LoVo (cell line): ENCODE data around the gene EEIG1.
A peak's percentile ranks its signal among the peaks of the same experiment; 100 is the strongest.
"Not testable (repeated sequence)": the region's sequence is repeated elsewhere in the genome, so short reads cannot be mapped to it uniquely, and the experiment has no call there.

Experiments
- DNase-seq: peaks from one replicate; pipeline ENCODE4 v3.0.0-alpha.2; 2016; ENCODE audit warnings: low spot score

Gene EEIG1

GRCh38 chr9:127980706-127981558 is at the start of gene EEIG1:
Gene EEIG1 (minus strand): TSS chr9:127980989. CDS start chr9:127980137, 852 bp downstream.
- DNase-seq: peak; percentile 92

- no peak for DNase-seq
These were observed 46.9 kb upstream of the EEIG1 start for GRCh38 chr9:128027705-128028104.

- no peak for DNase-seq
These were observed 46.2 kb upstream of the EEIG1 start for GRCh38 chr9:128026773-128027541.

- DNase-seq: no peak
These were observed 45.5 kb upstream of the EEIG1 start for GRCh38 chr9:128026255-128026772.

- no peak for DNase-seq
These were observed 44.9 kb upstream of the EEIG1 start for GRCh38 chr9:128025736-128026135.

GRCh38 chr9:128024761-128025308 is 44.0 kb upstream of the EEIG1 start:
- DNase-seq: no peak

GRCh38 chr9:128023671-128024070 is 42.9 kb upstream of the EEIG1 start:
- not testable (repeated sequence) for DNase-seq

- no peak for DNase-seq
These were observed 42.1 kb upstream of the EEIG1 start for GRCh38 chr9:128022886-128023285.

GRCh38 chr9:128021098-128021497 is 40.3 kb upstream of the EEIG1 start:
- DNase-seq: no peak

- DNase-seq: no peak
These were observed 39.9 kb upstream of the EEIG1 start for GRCh38 chr9:128020692-128021091.

GRCh38 chr9:128015696-128016095 is 34.9 kb upstream of the EEIG1 start:
- DNase-seq: no peak

- no peak for DNase-seq
These were observed 30.5 kb upstream of the EEIG1 start for GRCh38 chr9:128011071-128011817.

- DNase-seq: no peak
These were observed 28.9 kb upstream of the EEIG1 start for GRCh38 chr9:128009639-128010038.

GRCh38 chr9:128008171-128008570 is 27.4 kb upstream of the EEIG1 start:
- no peak for DNase-seq

- DNase-seq: peak; percentile 51
These were observed 26.9 kb upstream of the EEIG1 start for GRCh38 chr9:128007566-128008138.

GRCh38 chr9:128006332-128006996 is 25.7 kb upstream of the EEIG1 start:
- DNase-seq: no peak

- no peak for DNase-seq
These were observed 25.1 kb upstream of the EEIG1 start for GRCh38 chr9:128005923-128006322.

- DNase-seq: no peak
These were observed 23.3 kb upstream of the EEIG1 start for GRCh38 chr9:128003966-128004604.

GRCh38 chr9:128002959-128003358 is 22.2 kb upstream of the EEIG1 start:
- DNase-seq: no peak

GRCh38 chr9:128001779-128002298 is 21.1 kb upstream of the EEIG1 start:
- peak; percentile 44 for DNase-seq
